Adrenal gland (tissue), 12 donors: ENCODE results near the gene AQP12B. TPM values are rescaled to one million over a fixed set of nuclear protein-coding genes. Genes with fewer than 3 reads are reported as not detected.

Experiments used
- DNase-seq, 7 donors: peaks; one replicate each; pipeline ENCODE4 v3.0.0-alpha.2; 2019 to 2020
- H3K27ac ChIP-seq, 5 donors: fragments of 200-600 bp; sonication (generic) in 4 of 5; 1 replicate in 3 of 5; 2 replicates in 2 of 5; pipeline versions ENCODE4 v1.5.1 to v1.8.0; 2016 to 2020; ENCODE audit warnings: mild to moderate bottlenecking in 1 of 5
- H3K27me3 ChIP-seq: fragments of 200-600 bp; 2 replicates; pipeline ENCODE4 v1.8.0; 2021
- H3K36me3 ChIP-seq, 2 donors: fragments of 200-600 bp; replicated peaks in 1 of 2; 1 replicate in 1 of 2; 2 replicates in 1 of 2; pipeline versions ENCODE4 v1.5.1 to v1.8.0; 2018 to 2022
- H3K4me1 ChIP-seq, 2 donors: fragments of 200-600 bp; replicated peaks in 1 of 2; 1 replicate in 1 of 2; 2 replicates in 1 of 2; pipeline versions ENCODE4 v1.5.1 to v1.8.0; 2018 to 2021
- H3K4me3 ChIP-seq, 4 donors: fragments of 200-600 bp; sonication (generic) in 3 of 4; one replicate each; pipeline ENCODE4 v1.5.1; 2016 to 2018
- H3K9me3 ChIP-seq, 3 donors: fragments of 200-600 bp; sonication (generic) in 1 of 3; replicated peaks in 1 of 3; 1 replicate in 2 of 3; 2 replicates in 1 of 3; pipeline versions ENCODE4 v1.5.1 to v1.8.0; 2016 to 2021
- POLR2A ChIP-seq, 2 donors: fragments of 450-650 bp; IDR thresholded peaks; one replicate each; pipeline ENCODE4 v1.6.1; 2017; ENCODE audit warnings: antibody characterized with exemption in 2 of 2, mild to moderate bottlenecking in 2 of 2, moderate library complexity in 1 of 2
- WGBS, 4 donors: extraction: QIAGEN DNeasy Blood & Tissue Kit in 2 of 4; methylation state at CpG; one replicate each; pipeline versions ENCODE4 v1.1.5 to v1.1.7; 2013 to 2017; 5-methylcytosine and 5-hydroxymethylcytosine counted together
- intact Hi-C, 2 donors: fragments of 100-400 bp; cut with DNase I; formaldehyde crosslinking; loops; one replicate each; pipeline versions ENCODE4 v1.14.1 to v1.15.0; 2022 to 2023
- polyA plus RNA-seq, 3 donors: library from polyadenylated mRNA; stranded (reverse); fragments of 200-250 nt in 2 of 3; fragments of 350-450 nt in 1 of 3; fragmentation: Illumina TruSeq in 1 of 3; extraction: RNeasy Lipid Tissue Mini Kit (QIAGEN cat#74804) in 1 of 3; gene quantifications; one replicate each; pipeline ENCODE4 v1.2.3, GENCODE V29; 2013 to 2014
- total RNA-seq, 9 donors: library from RNA; depleted of rRNA in 4 of 9; stranded (reverse); fragments of >200 nt in 4 of 9; fragments of 120-200 nt in 1 of 9; fragmentation: NEBNext Ultra II Directional in 1 of 9; extraction: Animal tissue kit (Norgen Biotek cat#: 25700) in 1 of 9; gene quantifications; one replicate each; pipeline versions ENCODE4 v1.1.0 to v1.2.4, GENCODE V29; 2013 to 2023
- TF ChIP-seq, protein P1 (sequence below), 6 experiments: fragments of 450-650 bp in 4 of 6; fragments of 200-600 bp in 2 of 6; sonication (generic) in 1 of 6; IDR thresholded peaks; 1 replicate in 5 of 6; 2 replicates in 1 of 6; pipeline versions ENCODE4 v1.5.1 to v1.8.0; 2016 to 2021; ENCODE audit warnings: antibody characterized with exemption in 6 of 6, mild to moderate bottlenecking in 2 of 6, moderate library complexity in 1 of 6
- donor health status: healthy with polysubstance abuse.
- donor health status: Bipolar disorder and iron deficiency.
- donor health status: DM: yes; HTN: yes; CAD: no.
- donor health status: DM: no; HTN: no; CAD: no.
- donor health status: DM: no; HTN: no; CAD: no.
- donor health status: DM: yes; HTN: yes; CAD: no.

AQP12B gene
- total and polyA plus RNA-seq, 12 donors = 0.07 to 0.48 TPM; not detected in 10

DNA sequence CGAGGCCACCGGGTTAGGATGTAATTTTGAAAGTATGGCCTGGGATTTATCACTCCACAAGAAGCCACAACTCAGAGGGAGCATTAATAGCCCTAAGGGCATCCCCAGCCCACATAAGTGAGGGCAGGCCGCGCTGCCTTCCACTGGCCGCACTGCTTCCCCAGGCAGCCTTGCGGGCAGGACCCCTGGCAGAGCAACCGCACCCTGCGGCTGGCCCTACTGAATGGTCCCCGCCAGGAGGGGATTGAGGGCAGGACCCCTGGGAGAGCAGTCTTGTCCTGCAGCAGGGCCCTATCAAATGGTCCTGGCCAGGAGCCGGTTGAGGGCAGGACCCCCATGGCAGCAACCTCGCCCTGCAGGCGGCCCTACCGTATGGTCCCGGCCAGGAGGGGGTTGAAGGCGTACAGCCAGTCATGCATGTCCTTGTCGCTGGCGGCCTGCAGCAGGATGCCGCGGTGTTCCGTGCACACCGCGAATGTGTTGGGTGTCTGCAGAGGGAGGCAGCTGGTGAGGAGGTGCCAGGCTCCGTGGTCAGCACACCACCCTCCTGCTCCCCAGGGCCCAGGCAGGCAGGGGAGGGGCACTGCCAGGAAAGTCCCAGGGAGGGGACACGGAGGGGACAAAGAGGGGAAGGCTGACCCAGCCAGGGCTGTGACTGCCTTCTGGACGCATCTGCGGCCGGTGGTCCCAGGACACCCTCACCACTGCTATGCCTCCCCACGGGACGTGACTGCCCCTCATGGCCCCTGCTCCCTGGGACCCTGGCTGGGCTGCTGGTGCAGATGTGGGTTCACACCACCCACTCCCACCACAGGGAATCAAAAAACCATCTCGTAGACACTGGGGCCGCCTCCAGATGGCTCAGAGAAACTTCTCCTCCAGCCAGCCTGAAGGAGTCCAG, 35.2 kb upstream of the AQP12B start:
- DNase-seq = no peak
- no peaks in the 10 kb centered on the region for H3K36me3 ChIP-seq
- intact Hi-C loops = no loop called here
- H3K27me3 ChIP-seq = no peaks in the 10 kb centered on the region
- no peaks in the 10 kb centered on the region for H3K9me3 ChIP-seq
- H3K4me3 ChIP-seq = no peak overlapping the region
- H3K4me1 ChIP-seq = no peaks in the 10 kb centered on the region
- H3K27ac ChIP-seq = no peak overlapping the region
- 84 to 89% (median 85%) methylated on average over 5 to 31 of the region's 31 CpGs for WGBS, 4 donors
- TF ChIP-seq, protein P1, sequence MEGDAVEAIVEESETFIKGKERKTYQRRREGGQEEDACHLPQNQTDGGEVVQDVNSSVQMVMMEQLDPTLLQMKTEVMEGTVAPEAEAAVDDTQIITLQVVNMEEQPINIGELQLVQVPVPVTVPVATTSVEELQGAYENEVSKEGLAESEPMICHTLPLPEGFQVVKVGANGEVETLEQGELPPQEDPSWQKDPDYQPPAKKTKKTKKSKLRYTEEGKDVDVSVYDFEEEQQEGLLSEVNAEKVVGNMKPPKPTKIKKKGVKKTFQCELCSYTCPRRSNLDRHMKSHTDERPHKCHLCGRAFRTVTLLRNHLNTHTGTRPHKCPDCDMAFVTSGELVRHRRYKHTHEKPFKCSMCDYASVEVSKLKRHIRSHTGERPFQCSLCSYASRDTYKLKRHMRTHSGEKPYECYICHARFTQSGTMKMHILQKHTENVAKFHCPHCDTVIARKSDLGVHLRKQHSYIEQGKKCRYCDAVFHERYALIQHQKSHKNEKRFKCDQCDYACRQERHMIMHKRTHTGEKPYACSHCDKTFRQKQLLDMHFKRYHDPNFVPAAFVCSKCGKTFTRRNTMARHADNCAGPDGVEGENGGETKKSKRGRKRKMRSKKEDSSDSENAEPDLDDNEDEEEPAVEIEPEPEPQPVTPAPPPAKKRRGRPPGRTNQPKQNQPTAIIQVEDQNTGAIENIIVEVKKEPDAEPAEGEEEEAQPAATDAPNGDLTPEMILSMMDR (IDR thresholded peaks at IDR 0.05) = no peak

DNA sequence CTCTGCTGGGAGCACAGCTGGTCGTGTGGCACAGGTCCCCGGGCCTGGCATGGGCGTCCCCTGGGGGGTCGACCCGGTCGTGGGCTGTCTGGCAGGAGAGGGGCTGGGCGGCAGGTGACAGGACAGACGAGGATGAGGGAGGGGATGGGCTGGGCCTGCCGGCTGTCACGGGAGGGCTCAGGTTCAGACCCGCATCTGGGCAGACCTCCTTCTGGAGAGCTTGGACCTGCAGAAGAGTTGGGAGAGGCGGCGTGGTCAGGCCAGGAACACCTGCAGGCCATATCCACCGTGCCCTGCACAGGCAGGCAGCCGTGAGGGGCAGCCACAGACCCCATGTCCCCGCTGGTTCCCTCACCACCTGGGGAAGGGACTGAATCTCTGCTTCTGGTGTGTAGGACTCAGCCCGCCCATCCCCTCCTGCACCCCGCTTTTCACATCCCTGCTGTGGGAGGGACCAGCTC, 34.5 kb upstream of the AQP12B start:
- H3K36me3 ChIP-seq = no peaks in the 10 kb centered on the region
- no peak for DNase-seq
- 73 to 87% (median 83%) methylated on average over 12 to 18 of the region's 18 CpGs for WGBS, 4 donors
- H3K4me3 ChIP-seq = no peak overlapping the region
- no peaks in the 10 kb centered on the region for H3K9me3 ChIP-seq
- intact Hi-C loops = no loop called here
- no peak overlapping the region for H3K27ac ChIP-seq
- no peaks in the 10 kb centered on the region for H3K4me1 ChIP-seq
- no peaks in the 10 kb centered on the region for H3K27me3 ChIP-seq
- TF ChIP-seq, protein P1 (IDR thresholded peaks at IDR 0.05) = no peak

DNA sequence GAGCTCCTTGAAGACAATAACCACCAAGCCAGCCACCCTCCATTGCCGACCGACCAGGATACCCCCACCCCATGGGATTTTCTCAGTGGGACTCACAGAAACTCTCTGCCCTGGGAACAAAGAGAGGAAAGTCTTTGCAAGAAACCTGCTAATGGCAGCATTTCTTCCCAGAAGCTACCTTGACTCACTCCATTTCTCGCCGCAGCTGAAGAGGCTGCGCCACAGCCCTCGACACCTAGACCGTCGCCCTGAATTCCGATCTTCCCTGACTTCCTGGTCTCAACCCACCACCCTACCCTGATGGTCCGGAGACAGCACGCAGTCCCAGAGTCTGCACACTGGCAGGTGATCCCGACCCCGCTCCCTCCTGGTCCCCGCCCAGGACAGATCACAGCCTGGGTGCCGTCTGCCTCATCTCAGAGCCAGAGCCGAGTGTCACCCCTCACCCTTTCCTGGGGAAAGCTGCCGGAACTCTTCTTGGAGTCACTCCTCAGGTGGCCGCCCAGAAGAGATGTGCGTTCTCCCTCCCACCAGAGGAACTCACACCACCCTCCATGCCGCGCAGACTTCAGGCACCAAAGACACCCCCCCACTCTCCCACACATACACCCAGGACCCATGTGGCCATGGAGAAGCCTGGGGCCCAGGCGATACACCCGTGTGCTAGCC, 33.6 kb upstream of the AQP12B start:
- Histone ChIP-seq H3K4me3 (no peak overlapping the region), H3K9me3 (no peaks in the 10 kb centered on the region), H3K27ac (no peak overlapping the region), H3K4me1 (no peaks in the 10 kb centered on the region), H3K27me3 (no peaks in the 10 kb centered on the region), H3K36me3 (no peaks in the 10 kb centered on the region)
- no peak for DNase-seq
- TF ChIP-seq POLR2A (IDR thresholded peaks at IDR 0.05) = no peak
- TF ChIP-seq, protein P1 (IDR thresholded peaks at IDR 0.05) = no peak
- 88 to 92% (median 90%) methylated on average over 15 to 23 of the region's 23 CpGs for WGBS, 4 donors
- intact Hi-C loops = no loop called here
